Brain microvascular endothelial cell (primary cell): ENCODE measurements around the gene ACTA2.
A peak's percentile ranks its signal among the peaks of the same experiment; 100 is the strongest.
"Not testable (repeated sequence)": the region's sequence is repeated elsewhere in the genome, so short reads cannot be mapped to it uniquely, and the experiment has no call there.

ENCODE experiments used
- DNase-seq: peaks from one replicate; pipeline ENCODE4 v3.0.0-alpha.2; 2020
- H3K27ac ChIP-seq: fragments of 250-450 bp; sonication (Bioruptor Pico); 2 replicates; pipeline ENCODE4 v1.5.1; 2020; ENCODE audit warnings: mild to moderate bottlenecking, moderate library complexity
- H3K27me3 ChIP-seq: fragments of 250-450 bp; sonication (Bioruptor Pico); replicated peaks from 2 replicates; pipeline ENCODE4 v1.5.1; 2020; ENCODE audit warnings: mild to moderate bottlenecking
- H3K36me3 ChIP-seq: fragments of 250-450 bp; sonication (Bioruptor Pico); replicated peaks from 2 replicates; pipeline ENCODE4 v1.5.1; 2020; ENCODE audit warnings: mild to moderate bottlenecking
- H3K4me3 ChIP-seq: 2 replicates; pipeline ENCODE4 v1.5.1; 2011; ENCODE audit warnings: low read depth, mild to moderate bottlenecking, control low read depth, low read length, moderate library complexity
- CTCF ChIP-seq: IDR thresholded peaks from 2 replicates; pipeline ENCODE4 v1.5.1; 2011; ENCODE audit warnings: low read depth, mild to moderate bottlenecking, moderate library complexity, low read length, control low read depth, inconsistent platforms; ENCODE audit errors: missing control alignments
- in situ Hi-C: cut with HindIII; loops from 2 replicates; pipeline ENCODE4 v1.10.0; 2017; ENCODE audit warnings: low sequenced_read_pairs, low pct_ligation_motif_present

ACTA2 gene

GRCh38 chr10:88938039-88938438 is 14.5 kb downstream of the ACTA2 start:
- in situ Hi-C loops: no loop called here
- H3K4me3 ChIP-seq: no peak overlapping the region
- no peak for DNase-seq
- H3K27ac ChIP-seq: no peak overlapping the region
- no peaks in the 10 kb centered on the region for H3K27me3 ChIP-seq
- H3K36me3 ChIP-seq: peaks cover 34% of the 10 kb centered on the region
- TF ChIP-seq CTCF: no peak

GRCh38 chr10:88936656-88937055 is 15.9 kb downstream of the ACTA2 start:
- no peak overlapping the region for H3K4me3 ChIP-seq
- DNase-seq: no peak
- TF ChIP-seq CTCF: no peak
- in situ Hi-C loops: no loop called here
- no peaks in the 10 kb centered on the region for H3K27me3 ChIP-seq
- H3K27ac ChIP-seq: no peak overlapping the region
- peaks cover 27% of the 10 kb centered on the region for H3K36me3 ChIP-seq

GRCh38 chr10:88934900-88935672 is 17.5 kb downstream of the ACTA2 start:
- Histone ChIP-seq H3K27ac (no peak overlapping the region), H3K27me3 (no peaks in the 10 kb centered on the region), H3K4me3 (no peak overlapping the region), H3K36me3 (peaks cover 20% of the 10 kb centered on the region)
- peak; percentile 96 for TF ChIP-seq CTCF
- in situ Hi-C loops: no loop called here
- DNase-seq: peak; percentile 59

- peaks cover 14% of the 10 kb centered on the region for H3K36me3 ChIP-seq
- DNase-seq: no peak
- no peak for TF ChIP-seq CTCF
- in situ Hi-C loops: no loop called here
- H3K27ac ChIP-seq: no peak overlapping the region
- no peaks in the 10 kb centered on the region for H3K27me3 ChIP-seq
- no peak overlapping the region for H3K4me3 ChIP-seq
Measured at GRCh38 chr10:88933564-88933963, 19.0 kb downstream of the ACTA2 start.

- Histone ChIP-seq H3K36me3 (peaks cover 10% of the 10 kb centered on the region), H3K27ac (no peak overlapping the region), H3K27me3 (no peaks in the 10 kb centered on the region), H3K4me3 (no peak overlapping the region)
- DNase-seq: peak; percentile 76
- TF ChIP-seq CTCF: peak; percentile 92
- in situ Hi-C loops: no loop called here
Measured at GRCh38 chr10:88932539-88933256, 19.9 kb downstream of the ACTA2 start.

- H3K27me3 ChIP-seq, H3K4me3 ChIP-seq, H3K27ac ChIP-seq, DNase-seq, in situ Hi-C loops, H3K36me3 ChIP-seq: not testable (repeated sequence)
Measured at GRCh38 chr10:88932029-88932428, 20.5 kb downstream of the ACTA2 start.
